NCI-H2227 (cell line): ENCODE data around the gene DPP6.
"Not testable (repeated sequence)": the region's sequence is repeated elsewhere in the genome, so short reads cannot be mapped to it uniquely, and the experiment has no call there.

Source experiments
- DNase-seq: peaks from one replicate; lab custom pipeline; 2025; ENCODE audit not compliant: unreplicated experiment; lab: John Stamatoyannopoulos, UW

Gene DPP6

GRCh38 chr7:154072395-154073181 is 20.4 kb downstream of the DPP6 start:
- not testable (repeated sequence) for DNase-seq

- not testable (repeated sequence) for DNase-seq
Observed at GRCh38 chr7:154078523-154078922, 26.3 kb downstream of the DPP6 start.

- not testable (repeated sequence) for DNase-seq
Observed at GRCh38 chr7:154080249-154080648, 28.1 kb downstream of the DPP6 start.

GRCh38 chr7:154087037-154087725 is 35.0 kb downstream of the DPP6 start:
- DNase-seq, result not testable (repeated sequence)

- not testable (repeated sequence) for DNase-seq
Observed at GRCh38 chr7:154092093-154092492, 39.9 kb downstream of the DPP6 start.

- DNase-seq, result not testable (repeated sequence)
Observed at GRCh38 chr7:154095201-154095600, 43.0 kb downstream of the DPP6 start.

- DNase-seq, result not testable (repeated sequence)
Observed at GRCh38 chr7:154105063-154105462, 52.9 kb downstream of the DPP6 start.

- not testable (repeated sequence) for DNase-seq
Observed at GRCh38 chr7:154109615-154110014, 57.4 kb downstream of the DPP6 start.

- not testable (repeated sequence) for DNase-seq
Observed at GRCh38 chr7:154113732-154114351, 61.6 kb downstream of the DPP6 start.

GRCh38 chr7:154117411-154118390 is 65.5 kb downstream of the DPP6 start:
- not testable (repeated sequence) for DNase-seq

GRCh38 chr7:154120825-154121224 is 68.6 kb downstream of the DPP6 start:
- not testable (repeated sequence) for DNase-seq

GRCh38 chr7:154122720-154123119 is 70.5 kb downstream of the DPP6 start:
- DNase-seq, result not testable (repeated sequence)

- not testable (repeated sequence) for DNase-seq
Observed at GRCh38 chr7:154123397-154123796, 71.2 kb downstream of the DPP6 start.

GRCh38 chr7:154129142-154129541 is 76.9 kb downstream of the DPP6 start:
- DNase-seq, result not testable (repeated sequence)

GRCh38 chr7:154132617-154133016 is 80.4 kb downstream of the DPP6 start:
- DNase-seq, result not testable (repeated sequence)

- DNase-seq, result not testable (repeated sequence)
Observed at GRCh38 chr7:154133703-154134277, 81.6 kb downstream of the DPP6 start.

GRCh38 chr7:154134698-154135097 is 82.5 kb downstream of the DPP6 start:
- DNase-seq, result not testable (repeated sequence)

- DNase-seq, result not testable (repeated sequence)
Observed at GRCh38 chr7:154135646-154136045, 83.4 kb downstream of the DPP6 start.

GRCh38 chr7:154145922-154146706 is 93.9 kb downstream of the DPP6 start:
- DNase-seq, result not testable (repeated sequence)
